Ishikawa (cell line): Measurements from ENCODE around the gene FHL5.

Experiments used
- CEBPB ChIP-seq: IDR thresholded peaks from 2 replicates; pipeline ENCODE4 v1.6.1; 2012
- CREB1 ChIP-seq: IDR thresholded peaks from 2 replicates; pipeline ENCODE4 v1.6.1; 2012; ENCODE audit warnings: low read depth
- EGR1 ChIP-seq: IDR thresholded peaks from 2 replicates; pipeline ENCODE4 v1.6.1; 2012
- EP300 ChIP-seq: IDR thresholded peaks from 2 replicates; pipeline ENCODE4 v1.6.1; 2012; ENCODE audit warnings: borderline replicate concordance
- FOXM1 ChIP-seq: IDR thresholded peaks from 2 replicates; pipeline ENCODE4 v1.6.1; 2012; ENCODE audit warnings: low read depth, borderline replicate concordance
- MAX ChIP-seq: IDR thresholded peaks from 2 replicates; pipeline ENCODE4 v1.6.1; 2012
- NFIC ChIP-seq: IDR thresholded peaks from 2 replicates; pipeline ENCODE4 v1.6.1; 2012
- RAD21 ChIP-seq: IDR thresholded peaks from 2 replicates; pipeline ENCODE4 v1.6.1; 2012; ENCODE audit warnings: low read depth
- REST ChIP-seq: IDR thresholded peaks from 2 replicates; pipeline ENCODE4 v1.6.1; 2012; ENCODE audit warnings: low read depth, mild to moderate bottlenecking
- TAF1 ChIP-seq: IDR thresholded peaks from 2 replicates; pipeline ENCODE4 v1.6.1; 2012; ENCODE audit warnings: low read depth, mild to moderate bottlenecking
- TCF12 ChIP-seq: IDR thresholded peaks from 2 replicates; pipeline ENCODE4 v1.6.1; 2012; ENCODE audit warnings: low read depth
- TEAD4 ChIP-seq: IDR thresholded peaks from 2 replicates; pipeline ENCODE4 v1.6.1; 2012
- USF1 ChIP-seq: IDR thresholded peaks from 2 replicates; pipeline ENCODE4 v1.6.1; 2012
- YY1 ChIP-seq: IDR thresholded peaks from 2 replicates; pipeline ENCODE4 v1.6.1; 2012; ENCODE audit warnings: low read depth
- ZBTB7A ChIP-seq: IDR thresholded peaks from 2 replicates; pipeline ENCODE4 v1.6.1; 2012; ENCODE audit warnings: low read depth

Gene FHL5

DNA sequence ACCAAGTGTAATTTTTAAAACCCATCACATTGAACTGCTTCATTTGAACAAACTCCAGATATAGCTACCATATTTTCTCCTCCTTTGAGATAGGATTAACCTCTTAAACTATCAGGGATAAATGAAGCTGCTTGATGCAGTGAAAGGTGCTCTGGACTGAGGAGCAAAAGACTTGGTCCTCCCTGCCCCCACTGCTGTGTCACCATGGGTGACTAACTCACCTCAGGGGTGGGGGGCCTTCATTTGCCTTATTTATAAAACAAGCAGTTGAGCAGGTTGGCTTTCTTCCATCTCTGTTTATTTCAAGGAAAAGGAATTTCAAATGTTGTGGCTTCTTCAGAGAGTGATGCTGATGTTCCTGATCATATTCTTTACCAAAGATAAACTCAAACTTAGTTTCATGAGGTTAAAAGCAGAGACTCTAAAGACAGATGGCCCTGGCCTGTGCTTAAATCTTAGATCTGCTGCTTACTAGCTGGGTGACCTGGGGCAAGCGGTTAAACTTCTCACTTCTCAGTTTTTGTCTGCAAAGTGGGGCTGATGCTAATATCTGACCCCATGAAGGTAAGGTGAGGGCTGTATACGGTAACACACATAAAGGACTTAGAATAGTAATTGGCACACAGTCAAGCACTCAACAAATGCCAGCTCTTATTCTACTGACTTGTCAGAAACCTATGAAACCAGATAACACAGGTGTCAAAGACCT is 50.5 kb downstream of the FHL5 start:
- TF ChIP-seq CEBPB (no peak), TCF12 (no peak), ZBTB7A (no peak), CREB1 (no peak)

DNA sequence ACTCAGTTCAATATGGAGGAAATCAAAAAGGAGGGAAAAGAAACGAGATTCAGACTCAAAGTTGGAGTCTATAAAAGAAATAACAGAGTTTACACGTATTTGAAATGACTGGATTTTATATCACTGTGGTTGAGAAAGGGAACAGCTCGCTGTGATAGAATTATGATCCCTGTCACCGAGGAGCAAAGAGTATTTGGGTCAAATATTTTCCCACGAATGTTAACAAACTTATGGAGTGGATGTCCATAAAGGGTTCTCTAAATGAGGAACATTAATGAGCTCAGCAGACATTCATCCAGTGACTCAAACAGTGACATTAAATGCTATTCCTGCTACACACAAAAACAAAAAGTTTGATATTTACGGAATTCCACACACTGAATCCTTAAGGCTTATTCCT is 57.9 kb downstream of the FHL5 start:
- TF ChIP-seq USF1 (no peak), ZBTB7A (no peak), FOXM1 (no peak), RAD21 (no peak), MAX (no peak), CEBPB (no peak), TEAD4 (no peak), YY1 (no peak), EP300 (no peak), CREB1 (no peak), NFIC (no peak), REST (no peak), EGR1 (no peak), TAF1 (no peak), TCF12 (no peak)

DNA sequence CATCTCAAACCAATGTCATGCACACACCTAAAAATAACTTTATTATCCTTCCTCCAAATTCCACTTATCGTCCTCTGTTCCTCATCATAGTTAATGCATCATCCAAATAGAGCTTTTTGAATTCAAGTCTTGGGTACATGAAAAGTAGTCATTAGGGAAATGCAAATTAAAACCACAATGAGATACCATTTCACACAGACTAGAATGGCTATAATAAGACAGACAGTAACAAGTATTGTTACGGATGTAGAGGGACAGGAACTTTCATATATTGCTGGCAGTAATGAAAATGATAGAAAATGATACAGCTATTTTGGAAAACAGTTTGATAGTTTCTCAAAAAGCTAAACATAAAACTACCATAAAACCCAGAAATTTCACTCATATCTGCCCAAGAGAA is 59.1 kb downstream of the FHL5 start:
- TF ChIP-seq EGR1 (no peak), TAF1 (no peak), REST (no peak), FOXM1 (no peak), EP300 (no peak), CEBPB (no peak), NFIC (no peak), MAX (no peak), TCF12 (no peak), ZBTB7A (no peak), RAD21 (no peak), YY1 (no peak), CREB1 (no peak), USF1 (no peak)

DNA sequence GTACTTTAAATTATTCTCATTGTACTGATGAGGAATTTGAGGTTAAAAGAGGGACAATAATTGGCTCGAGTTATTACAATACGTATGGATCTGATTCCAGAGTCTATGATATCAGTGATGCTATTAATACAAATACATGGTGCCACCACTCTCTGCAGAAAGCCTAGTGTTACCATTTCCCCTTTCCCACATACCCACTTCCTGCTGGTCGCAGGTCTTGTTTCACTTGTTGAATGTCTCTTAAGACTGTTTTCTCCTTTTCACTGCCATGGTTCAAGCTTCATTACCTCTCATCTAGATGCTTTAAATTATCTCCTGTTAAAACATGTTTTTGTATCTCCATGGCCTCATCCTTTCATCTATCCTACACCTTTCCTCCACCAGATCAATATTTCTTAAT is 62.0 kb downstream of the FHL5 start:
- TF ChIP-seq RAD21 (no peak), TEAD4 (no peak), CEBPB (no peak), TAF1 (no peak), FOXM1 (no peak), YY1 (no peak), REST (no peak), ZBTB7A (no peak), NFIC (no peak), USF1 (no peak), CREB1 (no peak)
